ENCODE results near the gene KLF17. TPM values are rescaled to one million over a fixed set of nuclear protein-coding genes. Genes with fewer than 3 reads are reported as not detected.

The KLF17 gene
- total RNA-seq (2012; rRNA removed) = 0.25 and 0.66 TPM in 2 replicates

DNA sequence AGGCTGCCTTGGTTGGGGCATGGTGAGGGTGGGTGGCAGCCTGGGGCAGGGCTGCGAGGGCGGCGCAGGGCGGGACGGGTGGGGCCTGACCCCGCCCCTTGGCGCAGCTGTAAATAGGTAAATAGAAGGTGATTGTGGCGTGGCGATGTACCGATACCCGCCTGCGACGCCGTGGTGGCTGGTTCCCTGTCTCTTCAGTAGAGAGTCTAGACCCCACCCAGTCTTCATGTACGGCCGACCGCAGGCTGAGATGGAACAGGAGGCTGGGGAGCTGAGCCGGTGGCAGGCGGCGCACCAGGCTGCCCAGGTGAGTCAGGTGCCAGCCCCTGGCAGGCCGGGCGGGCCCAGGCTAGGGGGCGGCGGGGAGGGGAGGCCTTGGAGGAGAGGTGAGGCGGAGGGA is at the start of gene KLF17:
TSS of gene KLF17 (plus strand) at position 140 of the 400 bp plus-strand sequence. CDS start at position 227, 87 bp downstream.
- Histone ChIP-seq H3K27me3 (ENCODE audit: control insufficient read depth, insufficient read depth, low read length) (peaks cover 26% of the 10 kb centered on the region), H3K4me1 (ENCODE audit: control insufficient read depth, insufficient read depth, low read length) (no peaks in the 10 kb centered on the region), H3K36me3 (ENCODE audit: insufficient read depth, low read length) (no peaks in the 10 kb centered on the region), H3K4me3 (ENCODE audit: low read length) (no peak within 1 kb of the TSS), H3K9ac (ENCODE audit: low read depth, low read length) (no peak within 1 kb of the TSS), H3K9me3 (replicated peaks; ENCODE audit: low read length) (no peaks in the 10 kb centered on the region), H3K4me2 (ENCODE audit: low read length) (no peak within 1 kb of the TSS)

DNA sequence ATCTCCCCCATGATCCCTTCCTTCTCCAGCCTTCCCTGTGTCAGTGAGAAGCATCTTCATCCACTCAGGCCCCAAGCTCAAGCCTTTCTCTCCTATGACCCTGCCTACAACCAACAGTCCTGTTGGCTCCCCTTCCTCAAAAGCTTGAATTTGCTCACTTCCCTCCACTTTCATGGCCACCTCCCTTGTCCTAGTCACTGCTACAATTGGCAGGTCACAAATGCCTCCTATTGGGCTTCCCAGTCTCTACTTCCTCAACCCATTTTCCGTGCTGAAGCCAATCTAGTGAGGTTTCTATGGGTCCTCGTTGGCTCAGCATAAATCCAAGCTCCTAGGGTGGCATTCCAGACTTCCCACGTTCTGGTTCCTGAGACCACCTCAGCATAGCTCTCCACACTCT is 47.2 kb upstream of the KLF17 start:
- Histone ChIP-seq H3K36me3 (ENCODE audit: insufficient read depth, low read length) (no peaks in the 10 kb centered on the region), H3K4me1 (ENCODE audit: control insufficient read depth, insufficient read depth, low read length) (peaks cover 19% of the 10 kb centered on the region), H3K4me3 (ENCODE audit: low read length) (no peak overlapping the region), H3K9me3 (replicated peaks; ENCODE audit: low read length) (no peaks in the 10 kb centered on the region), H3K27me3 (ENCODE audit: control insufficient read depth, insufficient read depth, low read length) (no peaks in the 10 kb centered on the region), H3K4me2 (ENCODE audit: low read length) (peak overlapping the region; percentile 26), H3K9ac (ENCODE audit: low read depth, low read length) (no peak overlapping the region)

DNA sequence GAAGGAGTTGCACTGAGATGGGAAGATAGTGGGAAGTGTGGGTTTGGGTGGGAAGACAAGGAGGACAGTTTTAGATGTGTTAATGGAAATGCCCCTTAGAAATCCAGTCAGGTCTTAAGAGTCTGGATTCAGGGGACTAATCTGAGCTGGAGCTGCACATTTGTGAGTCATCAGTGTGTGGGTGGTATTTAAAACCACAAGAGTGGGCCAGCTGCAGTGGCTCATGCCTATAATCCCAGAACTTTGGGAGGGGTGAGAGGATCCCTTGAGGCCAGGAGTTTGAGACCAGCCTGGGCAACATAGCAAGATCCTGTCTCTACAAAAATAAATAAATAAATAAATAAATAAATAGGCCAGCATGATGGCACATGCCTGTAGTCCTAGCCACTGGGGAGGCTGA is 46.4 kb upstream of the KLF17 start:
- H3K4me3 ChIP-seq (ENCODE audit: low read length) = no peak overlapping the region
- H3K9me3 ChIP-seq (replicated peaks; ENCODE audit: low read length) = no peaks in the 10 kb centered on the region
- peaks cover 19% of the 10 kb centered on the region for H3K4me1 ChIP-seq (ENCODE audit: control insufficient read depth, insufficient read depth, low read length)
- no peaks in the 10 kb centered on the region for H3K36me3 ChIP-seq (ENCODE audit: insufficient read depth, low read length)
- no peaks in the 10 kb centered on the region for H3K27me3 ChIP-seq (ENCODE audit: control insufficient read depth, insufficient read depth, low read length)
- peak overlapping the region; percentile 26 for H3K4me2 ChIP-seq (ENCODE audit: low read length)
- no peak overlapping the region for H3K9ac ChIP-seq (ENCODE audit: low read depth, low read length)

DNA sequence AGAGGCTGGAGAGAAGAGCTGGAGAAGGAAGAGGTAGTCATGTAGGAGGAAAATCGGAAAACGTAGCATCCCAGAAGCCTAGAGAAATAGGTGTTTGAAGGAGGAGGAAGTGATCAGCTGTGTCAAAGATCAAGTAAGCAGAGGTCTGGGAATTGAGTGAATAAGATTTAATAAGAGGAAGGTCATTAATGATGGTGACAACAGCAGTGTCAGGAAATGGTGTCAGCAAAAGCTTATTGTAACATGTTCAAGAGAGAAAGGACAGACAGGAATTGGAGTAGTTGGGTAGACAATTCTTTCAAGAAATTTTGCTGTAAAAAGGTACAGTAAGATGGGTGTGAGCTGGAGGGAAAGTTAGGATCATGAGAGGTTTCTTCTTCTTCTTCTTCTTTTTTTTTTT is 45.8 kb upstream of the KLF17 start:
- Histone ChIP-seq H3K9ac (ENCODE audit: low read depth, low read length) (no peak overlapping the region), H3K4me1 (ENCODE audit: control insufficient read depth, insufficient read depth, low read length) (peaks cover 19% of the 10 kb centered on the region), H3K36me3 (ENCODE audit: insufficient read depth, low read length) (no peaks in the 10 kb centered on the region), H3K27me3 (ENCODE audit: control insufficient read depth, insufficient read depth, low read length) (no peaks in the 10 kb centered on the region), H3K4me3 (ENCODE audit: low read length) (no peak overlapping the region), H3K9me3 (replicated peaks; ENCODE audit: low read length) (no peaks in the 10 kb centered on the region), H3K4me2 (ENCODE audit: low read length) (no peak overlapping the region)

GRCh38 chr1:44073528-44073927 is 45.1 kb upstream of the KLF17 start:
- Histone ChIP-seq H3K9me3 (replicated peaks; ENCODE audit: low read length) (no peaks in the 10 kb centered on the region), H3K4me1 (ENCODE audit: control insufficient read depth, insufficient read depth, low read length) (peaks cover 14% of the 10 kb centered on the region), H3K36me3 (ENCODE audit: insufficient read depth, low read length) (no peaks in the 10 kb centered on the region), H3K4me2 (ENCODE audit: low read length) (no peak overlapping the region), H3K9ac (ENCODE audit: low read depth, low read length) (no peak overlapping the region), H3K27me3 (ENCODE audit: control insufficient read depth, insufficient read depth, low read length) (no peaks in the 10 kb centered on the region), H3K4me3 (ENCODE audit: low read length) (no peak overlapping the region)

GRCh38 chr1:44074415-44074814 is 44.2 kb upstream of the KLF17 start:
- Histone ChIP-seq H3K36me3 (ENCODE audit: insufficient read depth, low read length) (no peaks in the 10 kb centered on the region), H3K9ac (ENCODE audit: low read depth, low read length) (no peak overlapping the region), H3K4me1 (ENCODE audit: control insufficient read depth, insufficient read depth, low read length) (peaks cover 12% of the 10 kb centered on the region), H3K27me3 (ENCODE audit: control insufficient read depth, insufficient read depth, low read length) (no peaks in the 10 kb centered on the region), H3K9me3 (replicated peaks; ENCODE audit: low read length) (no peaks in the 10 kb centered on the region), H3K4me2 (ENCODE audit: low read length) (no peak overlapping the region), H3K4me3 (ENCODE audit: low read length) (no peak overlapping the region)

- no peak overlapping the region for H3K4me2 ChIP-seq (ENCODE audit: low read length)
- H3K27me3 ChIP-seq (ENCODE audit: control insufficient read depth, insufficient read depth, low read length) = no peaks in the 10 kb centered on the region
- H3K4me3 ChIP-seq (ENCODE audit: low read length) = no peak overlapping the region
- peaks cover 10% of the 10 kb centered on the region for H3K4me1 ChIP-seq (ENCODE audit: control insufficient read depth, insufficient read depth, low read length)
- H3K9ac ChIP-seq (ENCODE audit: low read depth, low read length) = no peak overlapping the region
- no peaks in the 10 kb centered on the region for H3K9me3 ChIP-seq (replicated peaks; ENCODE audit: low read length)
- H3K36me3 ChIP-seq (ENCODE audit: insufficient read depth, low read length) = no peaks in the 10 kb centered on the region
These were observed 42.6 kb upstream of the KLF17 start for GRCh38 chr1:44076066-44076465.

DNA sequence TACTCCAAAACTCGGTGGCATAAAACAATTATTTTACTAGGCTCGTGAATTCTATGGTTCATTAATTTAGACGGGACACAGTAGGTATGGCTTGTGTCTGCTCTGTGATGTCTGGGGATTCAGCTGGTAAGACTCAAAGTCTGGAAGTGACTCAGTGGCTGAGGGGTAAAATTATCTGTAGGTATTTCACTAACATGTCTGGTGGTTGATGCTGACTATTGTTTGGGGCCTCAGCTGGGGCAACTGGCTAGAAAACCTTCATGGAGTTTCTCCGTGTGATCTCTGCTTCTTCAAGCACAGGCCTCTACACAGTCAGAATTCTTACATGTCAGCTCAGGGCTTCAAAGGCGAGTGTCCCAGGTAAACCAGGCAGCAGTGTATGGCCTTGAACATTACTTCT is 41.2 kb upstream of the KLF17 start:
- Histone ChIP-seq H3K4me3 (ENCODE audit: low read length) (no peak overlapping the region), H3K4me2 (ENCODE audit: low read length) (no peak overlapping the region), H3K9ac (ENCODE audit: low read depth, low read length) (no peak overlapping the region), H3K9me3 (replicated peaks; ENCODE audit: low read length) (no peaks in the 10 kb centered on the region), H3K27me3 (ENCODE audit: control insufficient read depth, insufficient read depth, low read length) (no peaks in the 10 kb centered on the region), H3K4me1 (ENCODE audit: control insufficient read depth, insufficient read depth, low read length) (no peaks in the 10 kb centered on the region), H3K36me3 (ENCODE audit: insufficient read depth, low read length) (no peaks in the 10 kb centered on the region)

GRCh38 chr1:44078104-44078503 is 40.5 kb upstream of the KLF17 start:
- H3K4me2 ChIP-seq (ENCODE audit: low read length) = no peak overlapping the region
- no peak overlapping the region for H3K9ac ChIP-seq (ENCODE audit: low read depth, low read length)
- no peaks in the 10 kb centered on the region for H3K27me3 ChIP-seq (ENCODE audit: control insufficient read depth, insufficient read depth, low read length)
- no peaks in the 10 kb centered on the region for H3K4me1 ChIP-seq (ENCODE audit: control insufficient read depth, insufficient read depth, low read length)
- no peaks in the 10 kb centered on the region for H3K9me3 ChIP-seq (replicated peaks; ENCODE audit: low read length)
- no peak overlapping the region for H3K4me3 ChIP-seq (ENCODE audit: low read length)
- H3K36me3 ChIP-seq (ENCODE audit: insufficient read depth, low read length) = no peaks in the 10 kb centered on the region

GRCh38 chr1:44079566-44079965 is 39.1 kb upstream of the KLF17 start:
- H3K4me2 ChIP-seq (ENCODE audit: low read length) = no peak overlapping the region
- no peaks in the 10 kb centered on the region for H3K27me3 ChIP-seq (ENCODE audit: control insufficient read depth, insufficient read depth, low read length)
- no peaks in the 10 kb centered on the region for H3K9me3 ChIP-seq (replicated peaks; ENCODE audit: low read length)
- H3K4me1 ChIP-seq (ENCODE audit: control insufficient read depth, insufficient read depth, low read length) = no peaks in the 10 kb centered on the region
- no peaks in the 10 kb centered on the region for H3K36me3 ChIP-seq (ENCODE audit: insufficient read depth, low read length)
- no peak overlapping the region for H3K4me3 ChIP-seq (ENCODE audit: low read length)
- no peak overlapping the region for H3K9ac ChIP-seq (ENCODE audit: low read depth, low read length)

DNA sequence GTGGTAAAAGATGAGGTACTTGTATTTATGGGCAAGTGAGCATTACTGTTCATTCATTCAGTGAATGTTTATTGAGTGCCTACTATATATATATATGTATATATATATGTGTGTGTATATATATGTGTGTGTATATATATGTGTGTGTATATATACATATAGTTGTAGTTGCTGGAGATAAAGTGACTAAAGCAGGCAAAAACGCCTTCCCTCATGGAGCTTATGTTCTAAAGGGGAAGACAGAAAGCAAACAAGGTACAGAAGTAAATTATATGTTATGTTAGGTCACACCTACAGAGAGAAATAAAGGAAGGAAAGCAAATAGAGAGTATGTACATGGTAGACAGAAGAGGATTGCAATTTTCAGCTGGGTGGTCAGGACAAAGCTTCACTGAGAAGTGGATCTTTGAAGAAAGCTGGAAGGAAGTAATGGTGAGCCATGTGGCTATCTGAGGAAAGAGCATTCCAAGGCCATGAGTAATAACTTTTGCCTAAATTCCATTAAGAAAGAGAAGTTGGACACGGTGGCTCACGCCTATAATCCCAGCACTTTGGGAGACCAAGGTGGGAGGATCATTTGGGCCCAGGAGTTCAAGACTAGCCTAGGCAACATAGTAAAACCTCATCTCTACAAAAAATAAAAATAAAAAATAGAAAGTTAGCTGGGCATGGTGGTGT is 33.5 kb upstream of the KLF17 start:
- Histone ChIP-seq H3K27me3 (ENCODE audit: control insufficient read depth, insufficient read depth, low read length) (no peaks in the 10 kb centered on the region), H3K36me3 (ENCODE audit: insufficient read depth, low read length) (no peaks in the 10 kb centered on the region), H3K4me2 (ENCODE audit: low read length) (no peak overlapping the region), H3K4me1 (ENCODE audit: control insufficient read depth, insufficient read depth, low read length) (peaks cover 9% of the 10 kb centered on the region), H3K9ac (ENCODE audit: low read depth, low read length) (no peak overlapping the region), H3K4me3 (ENCODE audit: low read length) (no peak overlapping the region), H3K9me3 (replicated peaks; ENCODE audit: low read length) (no peaks in the 10 kb centered on the region)

DNA sequence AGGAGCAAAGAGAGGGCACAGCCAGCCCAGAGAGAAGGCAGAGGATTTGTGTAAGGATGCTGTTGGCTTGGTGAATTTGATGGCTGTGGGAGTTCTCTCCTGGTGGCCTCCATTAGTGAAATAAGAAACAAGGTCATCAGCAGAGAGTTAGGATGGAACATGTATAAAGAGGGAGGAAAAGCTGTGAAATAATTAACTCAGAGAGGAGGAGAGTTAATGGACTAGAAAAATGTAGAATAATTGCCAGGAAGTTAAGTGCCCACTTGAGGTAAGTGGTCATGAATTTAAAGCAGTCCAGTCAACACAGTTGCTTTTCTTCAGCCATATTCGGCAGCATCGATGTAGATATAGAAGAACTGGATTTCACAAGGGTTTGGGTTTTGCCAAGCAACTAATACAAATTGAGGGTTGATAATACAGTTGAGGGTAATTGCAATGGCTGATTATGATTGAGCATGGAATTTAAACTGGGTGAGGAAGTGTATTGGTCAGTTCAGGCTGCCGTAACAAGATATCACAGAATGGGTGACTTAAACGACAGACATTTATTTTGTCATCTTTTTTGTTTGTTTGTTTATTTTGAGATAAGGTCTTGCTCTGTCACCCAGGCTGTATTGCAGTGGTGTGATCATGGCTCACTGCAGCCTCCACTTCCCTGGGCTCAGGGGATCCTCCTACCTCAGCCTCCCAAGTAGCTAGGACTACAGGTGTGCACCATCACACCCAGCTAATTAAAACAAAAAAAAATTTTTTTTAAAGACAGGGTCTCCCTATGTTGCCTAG is 31.7 kb upstream of the KLF17 start:
- Histone ChIP-seq H3K27me3 (ENCODE audit: control insufficient read depth, insufficient read depth, low read length) (no peaks in the 10 kb centered on the region), H3K4me1 (ENCODE audit: control insufficient read depth, insufficient read depth, low read length) (peaks cover 9% of the 10 kb centered on the region), H3K4me3 (ENCODE audit: low read length) (no peak overlapping the region), H3K4me2 (ENCODE audit: low read length) (no peak overlapping the region), H3K36me3 (ENCODE audit: insufficient read depth, low read length) (no peaks in the 10 kb centered on the region), H3K9me3 (replicated peaks; ENCODE audit: low read length) (no peaks in the 10 kb centered on the region), H3K9ac (ENCODE audit: low read depth, low read length) (no peak overlapping the region)
